NOMO-1 treated with DMSO at 0.1 percent for 48 hours (cell line): ENCODE data around the gene PRDM10.
"Not testable (repeated sequence)": the region's sequence is repeated elsewhere in the genome, so short reads cannot be mapped to it uniquely, and the experiment has no call there.

Experiments used
- DNase-seq: peaks from one replicate; lab custom pipeline; 2025; ENCODE audit not compliant: unreplicated experiment; lab: John Stamatoyannopoulos, UW

PRDM10 gene

DNA sequence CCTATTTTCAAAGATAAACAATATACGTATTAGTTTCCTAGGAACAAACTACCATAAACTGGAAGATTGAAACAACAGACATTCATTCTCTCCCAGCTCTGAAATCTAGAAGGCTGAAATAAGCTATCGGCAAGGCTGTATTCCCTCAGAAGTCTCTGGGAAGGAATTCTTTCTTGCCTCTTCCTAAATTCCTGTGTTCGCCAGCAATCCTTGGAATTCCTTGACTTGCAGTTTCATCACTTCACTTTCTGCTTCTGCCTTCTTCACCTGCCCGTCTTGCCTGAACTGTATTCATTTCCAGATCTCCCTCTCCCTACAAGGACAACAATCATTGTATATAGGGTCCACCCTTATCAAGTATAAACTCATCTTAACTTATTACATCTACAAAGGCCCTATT, 17.7 kb upstream of the PRDM10 start:
- no peak for DNase-seq

DNA sequence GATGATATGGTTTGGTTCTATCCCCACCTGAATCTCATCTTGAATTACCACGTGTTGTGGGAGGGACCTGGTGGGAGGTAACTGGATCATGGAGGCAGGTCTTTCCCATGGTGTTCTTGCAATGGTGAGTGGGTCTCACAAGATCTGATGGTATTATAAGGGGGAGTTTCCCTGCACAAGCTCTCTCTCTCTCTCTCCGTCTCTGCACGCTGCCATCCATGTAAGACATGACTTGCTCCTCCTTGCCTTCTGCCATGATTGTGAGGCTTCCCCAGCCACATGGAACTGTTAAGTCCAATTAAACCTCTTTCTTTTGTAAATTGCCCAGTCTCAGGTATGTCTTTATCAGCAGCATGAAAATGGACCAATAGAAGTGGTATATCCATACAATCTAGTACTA, 13.2 kb upstream of the PRDM10 start:
- not testable (repeated sequence) for DNase-seq

DNA sequence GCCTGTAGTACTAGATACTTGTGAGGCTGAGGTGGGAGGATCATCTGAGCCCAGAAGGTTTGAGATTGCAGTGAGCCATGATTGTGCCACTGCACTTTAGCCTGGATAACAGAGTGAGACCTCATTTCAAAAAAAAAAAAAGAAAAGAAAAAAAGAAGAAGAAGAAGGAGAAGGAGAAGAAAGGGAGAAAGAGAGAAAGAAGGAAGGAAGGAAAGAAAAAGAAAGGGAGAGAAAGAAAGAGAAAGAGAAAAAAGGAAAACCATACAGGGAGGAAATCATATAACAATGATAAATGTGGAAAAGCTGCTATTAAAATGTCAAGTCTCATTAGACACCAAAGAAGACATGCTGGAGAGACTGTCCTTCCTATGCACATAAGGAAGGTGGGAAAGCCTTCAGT, 5.7 kb upstream of the PRDM10 start:
- DNase-seq: no peak

- DNase-seq: no peak
These were observed 4.3 kb upstream of the PRDM10 start for GRCh38 chr11:130006929-130007328.

- no peak for DNase-seq
These were observed 1.0 kb upstream of the PRDM10 start for GRCh38 chr11:130003717-130004001.

DNA sequence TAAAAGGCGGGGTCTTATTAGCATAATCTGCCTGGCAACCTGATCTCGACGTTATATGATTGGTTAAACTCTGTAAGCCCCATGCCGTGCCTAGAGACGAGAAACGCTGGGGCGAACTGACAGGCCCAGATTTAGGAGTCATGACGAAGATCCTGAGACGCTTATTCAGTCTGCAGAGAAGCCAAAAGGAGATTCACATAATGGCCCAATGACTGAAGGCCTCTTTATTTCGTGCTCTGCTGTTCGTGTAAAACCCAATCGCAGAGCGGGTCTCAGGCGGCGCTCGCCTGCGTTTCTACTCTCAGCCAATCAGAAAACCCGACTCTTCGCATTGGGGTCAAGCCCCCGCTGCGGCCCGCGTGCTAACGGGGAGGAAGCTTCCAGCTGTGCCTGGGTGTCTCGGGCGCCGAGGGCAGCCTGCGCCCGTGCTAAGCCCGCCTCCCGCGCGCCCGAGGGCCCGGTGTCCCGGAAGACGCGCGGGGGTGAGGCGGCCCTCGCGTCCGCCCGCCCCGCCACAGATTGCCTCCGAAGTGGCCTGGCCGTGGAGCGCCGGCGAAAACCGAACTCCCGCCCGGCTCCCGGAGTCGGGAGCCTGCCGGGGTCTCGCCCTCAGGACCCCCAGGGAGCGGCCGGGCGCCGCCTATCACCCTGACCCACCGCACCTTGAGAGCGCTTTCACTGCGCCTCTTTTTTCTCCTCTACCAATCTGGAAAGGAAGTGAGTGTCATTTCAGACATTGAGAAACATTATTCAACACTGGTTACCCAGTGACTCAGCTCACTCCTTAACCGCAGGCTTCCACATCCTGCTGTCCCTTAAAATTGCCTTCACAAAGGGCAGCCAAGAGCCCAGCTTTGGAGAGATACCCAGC, 446 bp upstream of the PRDM10 start:
- peak; percentile 95 for DNase-seq

DNA sequence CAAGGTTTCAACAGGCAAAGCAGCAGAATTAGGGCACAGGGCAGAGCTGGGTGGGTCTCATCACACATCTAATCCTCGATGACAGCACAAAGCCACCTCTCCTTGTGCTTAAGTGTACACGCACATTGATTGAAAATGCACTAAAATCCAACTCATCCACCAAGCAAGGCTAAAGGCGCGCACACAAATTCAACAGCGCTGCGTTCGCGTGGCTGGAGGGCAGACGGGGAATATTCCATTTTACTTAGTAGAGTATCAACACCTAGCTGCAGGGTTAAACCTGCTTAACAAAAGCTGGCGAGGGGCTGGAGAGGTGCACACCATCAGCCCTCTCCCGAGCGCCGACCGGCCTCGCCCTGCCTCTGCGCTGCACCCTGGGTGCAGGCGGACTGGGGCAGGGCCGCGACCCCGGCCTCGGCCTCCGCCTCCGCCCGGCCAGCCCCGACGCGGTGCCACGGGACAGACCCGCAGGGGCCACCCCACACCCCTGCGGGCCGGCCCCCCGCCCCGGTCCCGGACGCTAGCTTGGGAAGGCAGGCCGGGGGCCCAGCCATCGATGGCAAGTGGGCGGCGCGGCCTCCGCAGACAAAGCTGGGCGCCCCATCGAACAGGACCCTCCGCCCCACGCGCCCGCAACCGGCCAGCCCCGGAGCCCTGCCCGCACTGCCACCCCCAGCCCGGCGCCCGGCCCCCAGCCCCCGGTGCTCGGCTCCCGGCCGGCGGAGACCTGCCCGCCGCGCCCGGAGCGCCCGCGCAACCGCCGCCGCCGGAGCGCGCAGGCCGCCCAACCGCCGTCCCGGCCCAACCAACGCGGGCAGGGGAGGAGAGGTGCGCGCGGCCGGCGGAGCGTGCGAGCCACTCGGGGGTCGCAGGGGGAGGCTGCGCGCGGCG, 929 bp downstream of the PRDM10 start:
- peak; percentile 8 for DNase-seq

DNA sequence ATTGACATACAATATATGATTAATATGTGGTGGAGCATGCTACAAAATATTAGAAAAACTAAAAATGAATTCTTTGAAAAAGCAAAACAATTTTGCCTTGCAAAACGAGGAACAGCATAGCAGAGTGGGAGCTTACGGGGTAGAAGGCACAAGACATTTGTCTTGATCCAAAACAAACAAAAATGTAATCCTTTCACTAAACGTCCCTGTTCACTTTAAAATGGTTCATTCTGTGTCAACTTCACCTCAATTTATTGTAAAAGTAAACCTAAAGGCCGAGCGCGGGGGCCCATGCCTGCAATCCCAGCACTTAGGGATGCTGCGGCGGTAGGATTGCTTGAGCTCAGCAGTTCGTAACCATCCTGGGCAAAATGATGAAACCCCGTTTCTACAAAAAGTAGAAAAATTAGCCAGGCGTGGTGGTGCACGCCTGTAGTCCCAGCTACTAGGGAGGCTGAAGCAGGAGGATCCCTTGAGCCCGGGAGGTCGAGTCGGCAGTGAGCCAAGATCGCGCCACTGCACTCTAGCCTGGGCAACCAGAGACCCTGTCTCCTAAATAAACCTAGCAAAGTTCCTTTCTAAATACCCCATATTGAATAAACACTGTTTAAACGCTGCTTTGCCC, 2.0 kb downstream of the PRDM10 start:
- peak; percentile 3 for DNase-seq

- DNase-seq: peak; percentile 47
These were observed 3.2 kb downstream of the PRDM10 start for GRCh38 chr11:129999407-129999806.

DNA sequence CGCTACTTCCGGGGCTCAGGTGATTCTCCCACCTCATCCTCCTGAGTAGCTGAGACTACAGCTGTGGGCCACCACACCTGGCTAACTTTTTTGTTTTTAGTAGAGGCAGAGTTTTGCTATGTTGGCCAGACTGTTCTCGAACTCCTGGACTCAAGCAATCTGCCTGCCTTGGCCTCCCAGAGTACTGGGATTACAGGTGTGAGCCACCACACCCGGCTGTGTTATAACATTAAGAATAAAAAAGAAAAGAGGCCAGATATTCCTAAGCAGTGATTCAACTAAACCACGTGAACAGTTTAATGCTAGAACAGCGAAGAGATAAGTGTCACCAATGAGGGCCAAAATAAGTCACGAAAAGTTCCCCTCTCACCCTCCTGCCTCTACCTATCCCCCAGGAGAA, 3.7 kb downstream of the PRDM10 start:
- DNase-seq: no peak

GRCh38 chr11:129998107-129998506, 4.5 kb downstream of the PRDM10 start:
- no peak for DNase-seq

GRCh38 chr11:129997513-129997912, 5.1 kb downstream of the PRDM10 start:
- DNase-seq: no peak

DNA sequence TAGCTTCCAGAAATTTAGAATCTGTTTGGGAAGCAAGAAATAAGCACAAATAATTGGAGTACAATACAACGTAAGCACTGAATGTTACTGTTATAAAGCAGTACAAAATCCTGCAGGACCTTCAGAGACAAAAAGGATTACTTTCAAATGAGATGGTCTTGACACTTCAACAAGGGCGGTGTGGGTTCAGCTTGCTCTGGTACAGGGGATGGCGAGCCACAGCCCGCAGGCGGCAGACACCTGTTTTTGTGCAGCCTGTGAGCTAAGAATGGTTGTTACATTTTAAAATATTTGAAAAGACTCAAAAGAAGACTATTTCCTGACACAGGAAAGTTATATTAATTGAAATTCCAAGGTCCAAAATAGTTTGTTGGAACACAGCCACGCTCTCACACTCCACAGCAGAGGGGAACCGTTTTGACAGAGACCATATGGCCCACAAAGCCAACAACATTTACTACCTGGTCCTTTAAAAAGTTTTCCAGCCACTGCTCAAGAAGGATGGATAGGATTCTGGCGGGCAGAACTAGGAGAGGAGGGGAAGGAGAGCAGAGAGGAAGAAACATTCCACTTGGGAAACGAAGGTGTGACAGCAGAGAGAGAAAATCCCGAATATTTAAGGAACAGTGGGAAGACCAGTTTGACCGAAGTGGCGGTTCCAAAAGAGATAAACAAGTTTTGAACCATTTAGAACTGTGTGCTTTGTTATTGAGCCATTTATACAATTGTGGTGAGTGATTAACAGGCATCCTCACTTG, 6.3 kb downstream of the PRDM10 start:
- no peak for DNase-seq

GRCh38 chr11:129995163-129995562, 7.5 kb downstream of the PRDM10 start:
- DNase-seq: no peak

DNA sequence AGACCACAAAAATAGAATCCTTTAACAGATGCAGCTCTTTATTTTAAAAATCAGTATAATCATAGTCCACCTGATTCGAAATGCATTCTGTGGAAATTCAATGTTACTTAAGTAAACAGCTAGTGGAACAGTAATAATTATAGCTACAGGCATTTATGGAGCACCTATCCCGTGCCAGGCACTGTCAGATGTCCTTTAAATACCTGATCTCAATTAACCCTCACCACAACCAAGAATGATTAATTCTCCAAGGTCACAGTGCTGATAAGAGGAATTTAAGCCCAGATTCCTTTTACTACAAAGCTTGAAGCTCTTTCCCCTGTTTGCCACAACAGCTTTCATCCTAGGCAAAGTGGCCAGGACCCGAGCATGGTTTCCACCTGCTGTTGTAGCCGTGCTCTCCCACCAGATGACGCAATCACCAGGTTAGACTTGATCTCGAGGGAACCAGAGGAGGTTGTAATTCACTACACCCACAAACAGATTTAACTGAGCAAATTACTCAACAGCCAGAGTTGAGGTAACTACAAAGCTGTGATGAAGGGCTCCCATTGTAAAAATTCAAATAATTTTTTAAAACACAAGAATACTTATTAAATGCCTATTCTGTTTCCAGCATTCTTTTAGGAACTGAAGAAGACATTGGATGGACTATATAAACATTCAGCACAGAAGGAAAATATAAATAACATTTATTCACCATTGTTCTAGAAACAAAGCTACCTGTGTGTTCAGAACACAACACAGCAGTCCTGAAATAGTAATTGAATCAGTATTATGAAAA, 10.3 kb downstream of the PRDM10 start:
- peak; percentile 82 for DNase-seq

DNA sequence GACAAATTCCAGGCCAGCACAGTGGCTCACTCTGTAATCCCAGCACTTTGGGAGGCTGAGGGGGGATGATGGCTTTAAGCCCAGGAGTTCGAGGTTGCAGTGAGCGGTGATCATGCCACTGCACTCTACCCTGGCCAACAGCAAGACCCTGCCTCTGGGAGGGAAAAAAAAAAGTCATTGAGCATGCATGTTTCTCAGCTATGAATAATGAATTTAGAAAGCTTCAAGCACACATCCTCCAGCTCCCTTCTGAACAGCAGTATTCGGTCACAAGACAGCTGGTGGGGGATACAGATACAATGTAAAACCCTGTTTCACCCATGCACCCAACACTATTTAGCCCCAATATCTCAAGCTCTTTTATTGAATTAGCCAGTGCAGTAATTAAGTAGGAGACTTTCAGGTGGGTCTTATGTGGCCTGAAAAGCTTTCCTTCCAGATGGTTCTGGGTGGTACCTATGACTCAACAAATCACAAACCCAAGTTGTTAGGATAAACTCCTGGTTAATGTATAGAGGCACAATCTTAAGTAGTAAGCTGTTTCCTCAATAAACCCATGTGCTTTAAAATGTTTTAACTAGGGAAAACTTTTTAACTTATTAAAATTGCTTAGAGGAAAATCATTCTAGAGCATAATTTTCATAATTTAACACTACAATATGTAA, 13.4 kb downstream of the PRDM10 start:
- DNase-seq: no peak

DNA sequence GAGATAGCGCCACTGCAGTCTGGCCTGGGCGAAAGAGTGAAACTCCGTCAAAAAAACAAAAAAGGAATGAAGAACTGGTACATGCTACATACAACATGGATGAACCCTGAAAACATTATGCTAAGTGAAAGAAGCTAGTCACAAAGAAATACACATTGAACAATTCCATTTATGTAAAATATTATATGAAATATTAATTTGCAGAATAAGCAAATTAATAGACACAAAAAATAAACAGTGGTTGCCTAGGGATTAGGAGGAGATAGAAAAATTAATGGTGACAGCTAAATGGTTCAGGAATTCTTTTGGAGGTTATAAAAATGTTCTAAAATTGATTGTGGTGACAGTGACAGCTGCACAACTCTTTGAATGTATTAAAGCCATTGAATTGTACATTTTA, 14.7 kb downstream of the PRDM10 start:
- DNase-seq: no peak

GRCh38 chr11:129985823-129986222, 16.8 kb downstream of the PRDM10 start:
- no peak for DNase-seq

GRCh38 chr11:129980086-129980485, 22.5 kb downstream of the PRDM10 start:
- no peak for DNase-seq
